T-helper 2 cell (primary cell): ENCODE data around the gene CALN1.

Experiments used
- DNase-seq, 5 experiments: peaks; one replicate each; pipeline versions ENCODE4 v3.0.0 to v3.0.0-alpha.2; 2012 to 2022

Gene CALN1

GRCh38 chr7:72170475-72170874 lies 241.7 kb downstream of the CALN1 start:
- DNase-seq = no peak

GRCh38 chr7:72163271-72163670 lies 248.9 kb downstream of the CALN1 start:
- no peak for DNase-seq

- DNase-seq = no peak
Observed at GRCh38 chr7:72161534-72161933, 250.6 kb downstream of the CALN1 start.

- DNase-seq = no peak
Observed at GRCh38 chr7:72159911-72160310, 252.2 kb downstream of the CALN1 start.

- no peak for DNase-seq
Observed at GRCh38 chr7:72156671-72157070, 255.5 kb downstream of the CALN1 start.

GRCh38 chr7:72153132-72153512 lies 259.0 kb downstream of the CALN1 start:
- no peak for DNase-seq

GRCh38 chr7:72152161-72153131 lies 259.7 kb downstream of the CALN1 start:
- DNase-seq = no peak

- no peak for DNase-seq
Observed at GRCh38 chr7:72140566-72140965, 271.6 kb downstream of the CALN1 start.

- no peak for DNase-seq
Observed at GRCh38 chr7:72127136-72127535, 285.0 kb downstream of the CALN1 start.

- no peak for DNase-seq
Observed at GRCh38 chr7:72123913-72124312, 288.2 kb downstream of the CALN1 start.

GRCh38 chr7:72118366-72118765 lies 293.8 kb downstream of the CALN1 start:
- DNase-seq = no peak

GRCh38 chr7:72114129-72114528 lies 298.0 kb downstream of the CALN1 start:
- DNase-seq = no peak

GRCh38 chr7:72112992-72113391 lies 299.1 kb downstream of the CALN1 start:
- no peak for DNase-seq

- no peak for DNase-seq
Observed at GRCh38 chr7:72112530-72112929, 299.6 kb downstream of the CALN1 start.

GRCh38 chr7:72111086-72111485 lies 301.1 kb downstream of the CALN1 start:
- DNase-seq = no peak

GRCh38 chr7:72109566-72109965 lies 302.6 kb downstream of the CALN1 start:
- DNase-seq = no peak

- no peak for DNase-seq
Observed at GRCh38 chr7:72106405-72106804, 305.7 kb downstream of the CALN1 start.

GRCh38 chr7:72101444-72101843 lies 310.7 kb downstream of the CALN1 start:
- DNase-seq = no peak

GRCh38 chr7:72099784-72100183 lies 312.4 kb downstream of the CALN1 start:
- no peak for DNase-seq

- DNase-seq = no peak
Observed at GRCh38 chr7:72098807-72099580, 313.1 kb downstream of the CALN1 start.

- no peak for DNase-seq
Observed at GRCh38 chr7:72097226-72097625, 314.9 kb downstream of the CALN1 start.

- DNase-seq = no peak
Observed at GRCh38 chr7:72092769-72093168, 319.4 kb downstream of the CALN1 start.

- no peak for DNase-seq
Observed at GRCh38 chr7:72087926-72088325, 324.2 kb downstream of the CALN1 start.
